Stimulated activated CD8-positive, alpha-beta memory T cell treated with anti-CD3 and anti-CD28 coated beads, Interleukin-7, amount 100 ng/mL, for 48 hours (primary cell): Measurements from ENCODE around the gene NHSL1.

Experiments used
- DNase-seq, 2 donors: peaks; one replicate each; pipeline ENCODE4 v3.0.0-alpha.2; 2020; ENCODE audit warnings: low read depth in 1 of 2; ENCODE audit errors: extremely low read depth in 1 of 2

NHSL1 gene

DNA sequence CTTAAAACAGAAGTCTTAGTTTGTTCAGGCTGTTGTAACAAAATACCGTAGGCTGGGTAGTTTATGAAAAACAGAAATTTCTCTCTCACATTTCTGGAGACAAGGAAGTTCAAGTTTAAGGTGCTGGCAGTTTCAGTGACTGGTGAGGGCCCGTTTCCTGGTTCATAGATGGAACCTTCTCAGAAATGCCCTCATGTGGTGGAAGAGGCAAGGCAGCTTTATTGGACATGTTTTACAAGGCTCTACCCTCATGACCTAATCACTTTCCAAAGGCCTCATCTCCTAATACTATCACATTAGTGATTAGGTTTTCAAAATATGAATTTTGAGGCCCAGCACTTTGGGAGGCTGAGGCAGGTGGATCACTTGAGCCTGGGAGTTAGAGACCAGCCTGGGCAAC lies 92.9 kb downstream of the NHSL1 start:
- no peak for DNase-seq

DNA sequence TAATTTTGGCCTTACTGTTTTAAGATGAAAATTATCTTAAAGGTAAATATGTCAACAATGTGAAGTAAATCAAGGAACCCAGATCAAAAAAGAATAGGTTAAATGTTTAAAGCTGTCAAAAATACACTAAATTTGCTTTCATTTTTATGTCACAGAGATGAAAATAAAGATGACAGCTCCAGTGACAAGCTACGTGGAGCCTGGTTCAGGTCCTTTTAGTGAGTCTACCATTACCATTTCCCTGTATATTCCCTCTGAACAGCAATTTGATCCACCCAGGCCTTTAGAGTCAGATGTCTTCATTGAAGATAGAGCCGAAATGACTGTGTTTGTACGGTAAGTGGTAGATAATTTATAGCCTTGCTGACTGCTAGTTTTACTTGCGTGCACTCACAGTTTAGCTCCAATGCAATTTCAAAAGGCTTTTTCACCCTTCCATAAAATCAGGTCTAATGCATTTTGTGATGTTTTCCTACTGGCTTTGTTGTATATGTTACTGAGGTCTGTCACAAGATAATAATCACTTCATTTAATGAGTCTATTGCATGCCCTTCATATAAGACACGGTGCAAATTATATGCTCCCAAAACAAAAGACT lies 93.4 kb downstream of the NHSL1 start:
- DNase-seq, result no peak

DNA sequence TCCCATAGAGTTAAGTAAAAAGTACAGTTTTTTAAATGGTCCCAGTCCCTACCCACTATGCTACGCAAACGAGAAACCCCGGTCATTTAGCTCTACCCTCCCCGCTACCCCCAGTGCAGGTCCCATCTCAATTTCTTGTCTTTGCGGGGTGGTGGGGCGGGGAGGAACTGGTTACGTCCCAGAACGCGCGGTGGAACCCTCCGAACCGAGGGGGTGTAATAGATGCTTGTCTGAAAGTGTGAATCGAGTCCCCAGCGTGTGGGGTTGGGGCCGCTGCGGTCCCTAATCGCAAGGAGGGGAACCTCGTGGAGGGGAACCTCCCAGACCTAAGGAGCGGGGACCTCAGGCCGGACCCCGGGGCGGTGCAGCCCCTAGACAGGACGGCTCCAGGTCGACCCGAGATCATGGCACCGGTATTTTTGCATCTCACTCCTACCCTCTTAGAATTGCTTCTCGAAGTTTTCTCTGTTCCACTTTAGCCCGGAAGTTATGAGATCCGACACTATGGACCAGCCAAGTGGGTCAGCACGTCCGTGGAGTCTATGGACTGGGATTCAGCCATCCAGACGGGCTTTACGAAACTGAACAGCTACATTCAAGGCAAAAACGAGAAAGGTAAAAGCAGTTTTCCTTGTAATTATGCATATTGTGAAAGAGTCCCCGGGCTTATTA lies 94.5 kb downstream of the NHSL1 start:
- no peak for DNase-seq

DNA sequence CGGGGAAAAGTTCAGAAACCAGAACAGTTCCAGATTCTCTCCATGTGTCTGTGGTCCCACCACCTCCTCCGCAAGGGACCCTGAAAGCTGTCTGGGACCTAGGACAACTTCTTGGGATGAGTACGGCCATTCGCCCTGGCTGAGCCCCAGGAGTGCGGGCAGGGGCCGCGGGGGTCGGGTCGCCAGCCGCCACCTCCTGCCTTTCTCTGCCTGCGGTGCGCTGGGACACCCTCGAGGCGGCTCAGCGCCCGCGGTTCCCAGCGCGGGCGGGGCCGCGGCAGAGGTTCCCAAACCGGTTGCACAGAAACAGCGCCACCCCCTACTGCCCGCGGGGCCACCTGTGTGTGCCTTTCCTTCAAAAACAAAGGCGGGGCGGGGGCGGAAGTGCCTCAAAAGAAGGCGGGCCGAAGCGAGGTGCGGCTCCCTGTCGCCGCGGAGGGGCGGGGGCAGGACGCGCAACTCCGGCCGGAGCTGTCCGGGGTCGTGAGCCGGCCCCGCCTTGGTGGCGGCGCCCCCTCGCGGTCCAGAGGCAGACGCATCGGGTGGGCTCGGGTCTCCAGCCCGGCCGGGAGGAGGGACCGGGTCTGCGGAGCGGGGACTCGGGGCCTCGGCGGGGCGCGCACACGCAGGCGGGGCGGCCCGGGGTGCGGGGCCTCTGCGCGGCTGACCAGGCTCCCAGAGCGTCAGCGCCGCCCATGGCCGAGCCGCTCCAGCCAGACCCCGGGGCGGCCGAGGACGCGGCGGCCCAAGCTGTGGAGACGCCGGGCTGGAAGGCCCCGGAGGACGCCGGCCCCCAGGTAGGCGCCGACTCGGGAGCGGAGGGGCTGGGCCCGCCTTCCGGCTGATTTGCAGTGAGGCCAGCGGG lies 95.3 kb downstream of the NHSL1 start, which contains the start of gene HEBP2:
TSS of gene HEBP2 (plus strand) at position 423 of the 865 bp plus-strand sequence. CDS start at position 696, 273 bp downstream.
- DNase-seq, result peak; percentile 56 to 93

DNA sequence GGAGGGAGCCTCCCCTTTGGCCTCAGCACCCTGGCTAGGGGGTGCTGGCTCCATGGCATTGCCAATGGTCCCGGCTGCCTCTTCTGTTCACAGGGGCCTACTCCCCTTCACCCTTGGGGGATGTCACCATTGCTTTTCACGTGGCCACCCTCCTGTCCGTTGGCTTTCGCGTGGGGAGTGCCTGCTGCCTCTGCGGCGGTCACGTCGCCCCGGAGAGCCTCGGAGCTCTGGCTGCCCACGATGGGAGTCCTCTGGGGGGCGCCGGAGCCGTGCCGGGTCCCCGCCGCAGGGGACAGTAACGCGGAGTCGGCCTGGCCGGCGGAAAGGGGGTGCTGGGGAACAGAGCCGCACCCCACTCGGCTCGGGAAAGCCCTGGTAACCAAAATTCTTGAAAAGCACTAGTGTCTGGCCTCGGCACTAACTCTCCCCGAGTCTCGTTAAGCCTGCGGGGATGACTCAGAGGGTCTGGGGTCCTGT lies 95.9 kb downstream of the NHSL1 start:
- DNase-seq, result no peak

DNA sequence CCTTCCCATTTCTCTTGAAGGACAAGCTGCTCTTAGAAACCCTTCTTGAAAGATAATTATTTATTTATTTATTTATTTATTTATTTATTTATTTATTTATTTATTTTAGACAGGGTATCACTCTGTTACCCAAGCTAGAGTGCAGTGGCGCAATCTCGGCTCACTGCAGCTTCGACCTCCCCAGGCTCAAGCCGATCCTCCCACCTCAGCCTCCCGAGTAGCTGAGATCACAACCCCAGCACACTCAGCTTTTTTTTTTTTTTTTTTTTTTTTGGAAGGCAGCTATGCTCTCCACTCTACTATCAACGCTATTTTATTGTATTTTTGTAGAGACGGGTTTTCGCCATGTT lies 96.5 kb downstream of the NHSL1 start:
- DNase-seq, result no peak

DNA sequence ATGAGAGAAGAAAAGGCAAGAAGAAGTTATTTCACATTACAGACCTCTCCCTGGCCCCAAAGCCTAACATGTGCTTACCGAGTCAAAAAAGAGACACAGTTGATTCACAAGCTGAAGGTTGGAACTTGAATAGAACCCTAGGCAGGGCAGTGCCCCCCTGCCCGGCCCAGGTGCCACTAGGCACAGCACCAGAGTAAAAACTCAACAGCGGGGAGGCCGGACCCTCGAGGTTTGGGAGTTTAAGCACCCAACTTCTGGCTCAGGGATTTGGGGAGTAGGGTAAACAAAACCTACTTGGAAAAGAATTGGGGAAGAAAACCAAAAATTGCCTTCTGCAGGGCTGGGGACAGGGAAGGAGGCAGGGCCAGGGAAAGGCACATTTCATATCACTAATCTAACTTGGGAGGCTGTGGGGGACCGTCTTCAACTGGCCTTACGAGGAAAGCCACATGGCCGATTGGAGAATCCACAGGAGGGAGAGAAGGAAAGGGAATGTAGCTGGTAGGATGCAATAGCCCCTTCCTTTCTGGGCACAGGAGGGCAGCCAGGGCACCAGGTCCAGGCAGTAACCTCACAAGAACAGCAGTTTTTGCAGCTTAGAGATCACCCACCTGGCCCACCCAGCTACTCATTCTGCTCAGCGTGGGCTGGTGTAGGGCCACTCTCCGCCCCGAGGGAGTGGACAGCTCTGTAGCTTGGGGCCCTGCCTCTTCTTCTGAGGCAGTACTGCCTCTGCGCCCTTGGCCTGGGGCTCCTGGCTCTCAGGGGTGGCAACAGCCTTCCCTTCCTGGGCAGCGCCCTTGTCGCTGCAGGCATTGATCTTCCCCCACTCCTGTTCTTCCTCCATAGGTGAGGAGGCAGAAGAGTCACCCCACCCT lies 97.1 kb downstream of the NHSL1 start:
- DNase-seq, result no peak

DNA sequence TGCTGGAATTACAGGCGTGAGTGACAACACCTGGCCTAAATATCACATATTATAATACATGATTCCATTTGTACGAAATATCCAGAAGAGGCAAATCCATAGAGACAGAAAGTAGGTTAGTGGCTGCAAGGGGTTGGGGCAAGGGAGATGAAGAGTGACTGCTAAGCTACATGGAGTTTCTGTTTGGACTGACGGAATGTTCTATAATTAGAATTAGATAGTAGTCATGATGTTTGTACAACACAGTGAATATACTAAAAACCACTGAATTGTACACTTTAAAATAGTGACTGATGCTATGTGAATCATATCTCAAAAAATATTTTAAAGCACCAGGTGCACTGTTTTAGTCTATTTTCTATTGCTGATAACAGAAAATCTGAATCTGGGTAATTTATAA lies 99.0 kb downstream of the NHSL1 start:
- DNase-seq, result no peak

DNA sequence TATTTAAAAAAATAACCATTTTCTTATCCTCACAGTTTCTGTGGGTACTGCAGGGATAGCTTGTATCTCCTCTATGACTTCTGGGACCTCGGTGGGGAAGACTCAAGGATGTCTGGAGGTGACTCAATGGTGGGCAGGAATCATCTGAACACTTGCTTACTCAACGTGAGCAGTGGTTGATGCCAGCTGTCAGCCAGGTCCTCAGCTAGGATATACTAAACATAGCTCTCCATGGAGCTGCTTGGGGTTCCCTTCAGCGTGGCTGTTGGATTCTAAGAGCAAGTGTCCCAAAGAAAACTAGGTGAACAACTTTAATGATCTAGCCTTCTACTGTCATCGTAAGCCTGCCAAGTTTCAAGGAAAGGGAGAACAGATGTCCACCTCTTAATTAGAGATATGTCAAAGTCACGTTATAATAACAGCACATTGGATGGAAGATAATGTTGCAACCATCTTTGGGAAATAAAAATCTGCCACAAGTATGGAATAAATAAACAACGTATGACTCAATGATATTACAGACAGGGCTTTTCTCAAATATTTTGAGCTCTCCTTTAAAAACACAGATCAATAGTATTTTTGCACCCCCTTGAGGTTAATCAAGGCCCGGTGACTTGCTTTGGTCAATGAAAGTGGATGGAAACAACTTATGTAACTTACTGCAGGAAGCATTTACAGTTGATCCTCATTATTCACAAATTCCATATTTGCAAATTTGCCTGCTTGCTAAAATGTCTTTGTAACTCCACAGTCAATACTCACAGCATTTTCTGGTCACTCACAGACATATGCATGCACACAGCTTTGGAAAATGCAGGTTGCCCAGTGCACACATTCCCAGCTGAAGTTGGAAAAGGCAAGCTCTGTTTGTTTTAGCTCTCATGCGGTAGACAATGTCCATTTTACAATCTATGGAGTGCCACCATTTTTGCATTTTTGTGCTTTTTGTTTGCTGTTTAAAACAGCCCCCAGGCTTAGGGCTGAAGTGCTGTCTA lies 101.9 kb downstream of the NHSL1 start:
- no peak for DNase-seq

DNA sequence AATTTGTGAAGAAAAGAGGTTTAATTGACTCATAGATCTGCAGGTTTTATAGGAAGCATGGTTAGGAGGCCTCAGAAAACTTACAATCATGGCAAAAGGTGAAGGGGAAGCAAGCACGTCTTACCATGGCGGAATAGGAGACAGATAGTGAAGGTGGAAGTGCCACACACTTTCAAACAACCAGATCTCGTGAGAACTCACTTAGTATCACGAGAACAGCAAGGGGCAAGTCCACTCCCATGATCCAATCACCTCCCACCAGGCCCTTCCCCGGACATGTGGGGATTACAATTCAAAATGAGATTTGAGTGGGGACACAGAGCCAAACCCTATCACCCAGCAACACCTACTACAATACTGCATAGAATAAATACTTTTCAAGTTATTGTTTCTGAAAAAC lies 102.6 kb downstream of the NHSL1 start:
- DNase-seq, result no peak

DNA sequence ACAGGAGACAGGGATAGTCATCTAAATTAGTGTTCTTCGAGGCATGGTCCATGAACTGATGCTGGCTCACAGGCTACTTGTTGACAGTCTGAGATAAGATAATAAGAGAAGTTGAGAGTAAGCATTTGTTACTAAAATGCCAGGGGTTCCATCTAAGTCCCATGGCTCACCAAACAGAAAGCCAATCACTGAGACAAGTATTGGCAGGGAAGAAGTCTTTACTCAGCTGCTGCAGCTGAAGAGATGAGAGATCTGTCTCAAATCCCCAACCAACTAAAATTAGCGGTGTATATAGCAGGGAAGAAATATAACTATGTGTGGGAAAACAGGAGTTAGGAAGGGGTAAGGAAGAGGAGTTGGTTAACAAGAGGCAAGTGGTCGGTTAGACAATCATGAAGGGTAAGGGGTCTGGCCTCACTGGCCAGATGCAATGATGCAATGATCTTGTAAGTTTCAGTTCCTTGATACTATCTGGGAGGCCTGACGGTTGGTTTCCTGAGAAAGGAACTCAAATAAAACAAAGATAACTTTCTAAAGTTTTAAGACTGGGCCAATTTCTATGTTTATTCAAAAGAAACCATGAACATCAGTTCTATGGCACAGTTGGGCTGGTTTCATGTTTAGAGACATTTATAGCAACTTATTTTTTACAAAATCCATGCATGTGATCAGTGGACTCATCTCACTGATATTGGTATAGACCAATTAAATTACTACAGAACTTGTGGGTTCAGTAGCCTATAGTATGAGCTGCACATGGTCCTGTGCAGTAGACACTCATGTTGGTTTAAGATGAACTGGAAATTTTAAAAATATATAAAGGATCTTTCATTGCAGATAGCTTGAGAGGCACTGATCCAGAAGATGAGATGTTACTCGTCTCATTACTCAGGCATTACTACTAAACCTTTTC lies 105.2 kb downstream of the NHSL1 start:
- no peak for DNase-seq

DNA sequence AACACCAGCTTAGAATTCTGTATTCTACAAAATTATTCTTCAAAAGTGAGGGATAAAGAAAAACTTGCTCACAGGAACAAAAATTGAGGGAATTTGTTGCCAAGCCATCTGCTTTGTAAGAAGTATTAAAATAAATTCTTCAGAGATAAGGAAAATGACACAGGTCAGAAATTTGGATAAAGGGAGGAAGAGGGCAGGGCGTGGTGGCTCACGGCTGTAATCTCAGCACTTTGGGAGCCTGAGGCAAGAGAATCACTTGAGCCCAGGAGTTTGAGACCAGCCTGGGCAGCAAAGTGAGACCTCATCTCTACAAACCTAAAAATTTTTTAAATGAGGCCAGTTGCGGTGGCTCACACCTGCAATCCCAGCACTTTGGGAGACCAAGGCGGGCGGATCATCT lies 109.7 kb downstream of the NHSL1 start:
- no peak for DNase-seq

DNA sequence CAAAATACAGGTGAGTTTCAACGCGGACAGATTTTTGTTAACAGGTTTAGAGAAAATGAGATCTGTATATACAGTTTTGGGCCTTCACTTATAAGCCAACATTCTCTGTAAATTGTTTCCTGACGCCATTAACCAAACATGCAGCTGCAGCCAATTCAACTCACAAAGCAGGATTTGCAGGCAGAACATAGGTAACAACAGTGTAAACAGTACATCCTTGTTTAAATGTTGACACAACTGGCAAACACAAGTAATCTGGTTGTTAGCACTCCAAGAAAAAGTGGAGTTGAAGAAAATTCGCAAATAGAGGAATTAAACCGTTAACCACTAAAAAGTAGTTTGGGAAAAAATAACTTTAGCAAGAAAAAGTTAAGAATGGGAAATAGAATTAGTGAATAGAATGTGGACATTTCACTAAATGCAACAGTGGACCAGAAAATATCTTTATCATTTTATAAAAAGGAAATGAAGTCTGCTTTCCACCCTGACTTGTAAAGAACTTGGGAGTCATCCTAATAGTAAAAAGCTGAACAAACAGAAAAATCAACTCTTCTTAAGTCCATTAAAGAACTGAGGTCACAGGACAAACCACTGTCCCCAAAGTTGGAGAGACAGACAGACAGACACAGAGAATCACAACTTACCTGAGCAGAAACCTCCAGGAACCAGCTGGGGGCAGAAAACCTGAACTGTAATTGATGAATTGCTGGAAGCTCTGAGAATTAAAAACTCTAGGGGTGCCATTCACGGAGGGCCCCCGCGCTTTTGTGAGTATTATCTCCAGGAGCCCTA lies 111.5 kb downstream of the NHSL1 start:
- DNase-seq, result no peak

DNA sequence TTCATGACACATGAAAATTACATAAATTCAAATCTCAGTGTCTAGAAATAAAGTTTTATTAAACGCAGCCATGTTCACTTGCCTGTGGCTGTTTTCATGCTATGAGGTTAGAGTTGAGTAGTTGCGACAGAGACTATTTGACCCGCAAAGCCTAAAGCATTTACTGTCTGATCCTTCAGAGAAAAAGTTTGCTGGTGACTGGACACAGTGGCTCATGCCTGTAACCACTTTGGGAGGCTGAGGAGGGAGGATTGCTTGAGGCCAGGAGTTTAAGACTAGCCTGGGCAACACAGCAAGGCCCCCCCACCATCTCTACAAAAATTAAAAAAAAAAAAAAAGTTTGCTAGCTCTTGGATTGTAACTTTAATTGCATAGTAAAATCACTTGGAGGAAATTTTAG lies 112.4 kb downstream of the NHSL1 start:
- DNase-seq, result no peak

DNA sequence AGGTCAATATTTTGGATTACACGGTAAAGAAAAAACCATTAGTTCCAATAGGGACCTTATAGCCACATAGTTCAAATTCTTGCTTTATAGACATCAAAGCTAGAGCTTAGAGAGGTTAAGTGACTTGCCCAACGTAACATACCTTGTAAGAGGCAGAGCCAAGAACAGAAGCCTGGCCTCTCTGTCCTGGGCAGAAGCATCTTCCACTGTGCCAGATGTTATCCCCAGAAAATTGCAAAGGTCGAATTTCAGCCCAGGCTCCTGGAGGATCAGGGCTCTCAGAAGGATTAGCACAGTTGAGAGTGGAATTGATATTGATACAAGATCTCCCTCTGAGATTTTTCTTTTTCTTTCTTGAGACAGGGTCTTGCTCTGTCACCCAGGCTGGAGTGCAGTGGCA lies 115.5 kb downstream of the NHSL1 start:
- DNase-seq, result no peak

DNA sequence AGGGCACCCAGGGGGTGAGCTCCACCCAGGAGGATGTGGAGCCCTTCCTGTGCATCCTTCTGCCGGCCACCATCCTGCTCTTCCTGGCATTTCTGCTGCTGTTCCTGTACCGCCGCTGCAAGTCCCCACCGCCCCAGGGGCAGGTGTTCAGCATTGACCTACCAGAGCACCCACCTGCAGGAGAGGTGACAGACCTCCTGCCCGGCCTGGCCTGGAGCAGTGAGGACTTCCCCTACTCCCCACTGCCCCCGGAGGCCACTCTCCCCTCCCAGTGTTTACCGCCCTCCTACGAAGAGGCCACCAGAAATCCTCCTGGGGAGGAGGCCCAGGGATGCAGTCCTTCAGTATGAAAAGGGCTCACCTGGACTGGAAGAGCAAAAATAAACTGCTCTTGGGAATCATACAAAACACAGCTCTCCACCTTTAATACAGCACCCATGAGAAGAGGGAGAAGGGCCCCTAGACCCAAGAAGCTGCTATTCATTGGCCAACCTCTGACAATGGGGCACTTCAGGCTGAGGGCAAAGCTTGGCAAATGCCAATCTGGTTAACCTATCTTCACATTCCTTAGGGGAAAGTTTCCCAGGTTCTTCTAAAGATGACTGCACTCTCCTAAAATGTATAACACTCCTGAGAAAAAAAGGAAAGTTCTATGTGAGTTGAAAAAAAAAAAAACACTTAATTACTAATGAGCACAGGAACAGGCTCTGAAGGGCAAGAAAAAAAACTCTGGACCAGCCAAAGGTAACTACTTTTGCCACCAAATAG lies 116.6 kb downstream of the NHSL1 start:
- DNase-seq, result no peak

DNA sequence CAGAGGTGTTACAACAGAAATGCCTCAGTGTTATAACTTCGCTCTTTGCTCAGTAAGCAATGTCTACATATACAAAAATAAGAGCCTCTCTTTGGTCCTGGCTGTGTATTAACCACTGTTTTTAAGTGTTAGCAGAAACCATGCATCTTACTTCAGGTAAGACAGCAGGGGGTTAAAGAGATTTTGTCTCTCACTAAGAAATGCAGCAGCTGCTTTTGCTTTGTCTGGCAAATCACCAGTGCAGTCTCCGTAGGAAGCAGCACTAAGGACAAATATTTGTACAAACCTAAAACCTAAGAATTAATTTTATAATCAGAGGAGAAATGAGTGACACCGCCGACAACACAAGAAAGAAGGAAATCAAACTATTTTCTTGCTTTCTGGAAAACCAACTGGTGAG lies 120.8 kb downstream of the NHSL1 start:
- no peak for DNase-seq
